Adrenal gland (tissue), 12 donors: ENCODE data around the gene HOXD12. TPM values are rescaled to one million over a fixed set of nuclear protein-coding genes. Genes with fewer than 3 reads are reported as not detected.

ENCODE experiments used
- DNase-seq, 7 donors: peaks; one replicate each; pipeline ENCODE4 v3.0.0-alpha.2; 2019 to 2020
- H3K27ac ChIP-seq, 5 donors: fragments of 200-600 bp; sonication (generic) in 4 of 5; 1 replicate in 3 of 5; 2 replicates in 2 of 5; pipeline versions ENCODE4 v1.5.1 to v1.8.0; 2016 to 2020; ENCODE audit warnings: mild to moderate bottlenecking in 1 of 5
- H3K27me3 ChIP-seq: fragments of 200-600 bp; 2 replicates; pipeline ENCODE4 v1.8.0; 2021
- H3K36me3 ChIP-seq, 2 donors: fragments of 200-600 bp; replicated peaks in 1 of 2; 1 replicate in 1 of 2; 2 replicates in 1 of 2; pipeline versions ENCODE4 v1.5.1 to v1.8.0; 2018 to 2022
- H3K4me1 ChIP-seq, 2 donors: fragments of 200-600 bp; replicated peaks in 1 of 2; 1 replicate in 1 of 2; 2 replicates in 1 of 2; pipeline versions ENCODE4 v1.5.1 to v1.8.0; 2018 to 2021
- H3K4me3 ChIP-seq, 4 donors: fragments of 200-600 bp; sonication (generic) in 3 of 4; one replicate each; pipeline ENCODE4 v1.5.1; 2016 to 2018
- H3K9me3 ChIP-seq, 3 donors: fragments of 200-600 bp; sonication (generic) in 1 of 3; replicated peaks in 1 of 3; 1 replicate in 2 of 3; 2 replicates in 1 of 3; pipeline versions ENCODE4 v1.5.1 to v1.8.0; 2016 to 2021
- POLR2A ChIP-seq, 2 donors: fragments of 450-650 bp; IDR thresholded peaks; one replicate each; pipeline ENCODE4 v1.6.1; 2017; ENCODE audit warnings: antibody characterized with exemption in 2 of 2, mild to moderate bottlenecking in 2 of 2, moderate library complexity in 1 of 2
- WGBS, 4 donors: extraction: QIAGEN DNeasy Blood & Tissue Kit in 2 of 4; methylation state at CpG; one replicate each; pipeline versions ENCODE4 v1.1.5 to v1.1.7; 2013 to 2017; 5-methylcytosine and 5-hydroxymethylcytosine counted together
- intact Hi-C, 2 donors: fragments of 100-400 bp; cut with DNase I; formaldehyde crosslinking; loops; one replicate each; pipeline versions ENCODE4 v1.14.1 to v1.15.0; 2022 to 2023
- polyA plus RNA-seq, 3 donors: library from polyadenylated mRNA; stranded (reverse); fragments of 200-250 nt in 2 of 3; fragments of 350-450 nt in 1 of 3; fragmentation: Illumina TruSeq in 1 of 3; extraction: RNeasy Lipid Tissue Mini Kit (QIAGEN cat#74804) in 1 of 3; gene quantifications; one replicate each; pipeline ENCODE4 v1.2.3, GENCODE V29; 2013 to 2014
- total RNA-seq, 9 donors: library from RNA; depleted of rRNA in 4 of 9; stranded (reverse); fragments of >200 nt in 4 of 9; fragments of 120-200 nt in 1 of 9; fragmentation: NEBNext Ultra II Directional in 1 of 9; extraction: Animal tissue kit (Norgen Biotek cat#: 25700) in 1 of 9; gene quantifications; one replicate each; pipeline versions ENCODE4 v1.1.0 to v1.2.4, GENCODE V29; 2013 to 2023
- TF ChIP-seq, protein P1 (sequence below), 6 experiments: fragments of 450-650 bp in 4 of 6; fragments of 200-600 bp in 2 of 6; sonication (generic) in 1 of 6; IDR thresholded peaks; 1 replicate in 5 of 6; 2 replicates in 1 of 6; pipeline versions ENCODE4 v1.5.1 to v1.8.0; 2016 to 2021; ENCODE audit warnings: antibody characterized with exemption in 6 of 6, mild to moderate bottlenecking in 2 of 6, moderate library complexity in 1 of 6
- donor health status: healthy with polysubstance abuse.
- donor health status: Bipolar disorder and iron deficiency.
- donor health status: DM: yes; HTN: yes; CAD: no.
- donor health status: DM: no; HTN: no; CAD: no.
- donor health status: DM: no; HTN: no; CAD: no.
- donor health status: DM: yes; HTN: yes; CAD: no.

HOXD12 gene
- total and polyA plus RNA-seq, 12 donors: not detected

GRCh38 chr2:176123411-176124109 is 24.0 kb downstream of the HOXD12 start:
- Histone ChIP-seq H3K4me3 (peak overlapping the region; percentile 31 to 67 (median 52)), H3K27me3 (peaks cover 28% of the 10 kb centered on the region), H3K9me3 (no peaks in the 10 kb centered on the region), H3K4me1 (peaks cover 0 to 17% of the 10 kb centered on the region in 2 donors), H3K27ac (peak overlapping the region in 4 of 5 donors; percentile 58 to 88 (median 79)), H3K36me3 (no peaks in the 10 kb centered on the region)
- 16 to 19% (median 18%) methylated on average over 29 to 40 of the region's 40 CpGs for WGBS, 4 donors
- intact Hi-C loops: loop anchor here in 1 of 2 donors (5.0 to 10.0 kb wide), 2 partner anchors 514 to 691 kb away; no protein-coding TSS in a partner anchor
- no peak for DNase-seq
- TF ChIP-seq POLR2A (IDR thresholded peaks at IDR 0.05): no peak
- TF ChIP-seq, protein P1, sequence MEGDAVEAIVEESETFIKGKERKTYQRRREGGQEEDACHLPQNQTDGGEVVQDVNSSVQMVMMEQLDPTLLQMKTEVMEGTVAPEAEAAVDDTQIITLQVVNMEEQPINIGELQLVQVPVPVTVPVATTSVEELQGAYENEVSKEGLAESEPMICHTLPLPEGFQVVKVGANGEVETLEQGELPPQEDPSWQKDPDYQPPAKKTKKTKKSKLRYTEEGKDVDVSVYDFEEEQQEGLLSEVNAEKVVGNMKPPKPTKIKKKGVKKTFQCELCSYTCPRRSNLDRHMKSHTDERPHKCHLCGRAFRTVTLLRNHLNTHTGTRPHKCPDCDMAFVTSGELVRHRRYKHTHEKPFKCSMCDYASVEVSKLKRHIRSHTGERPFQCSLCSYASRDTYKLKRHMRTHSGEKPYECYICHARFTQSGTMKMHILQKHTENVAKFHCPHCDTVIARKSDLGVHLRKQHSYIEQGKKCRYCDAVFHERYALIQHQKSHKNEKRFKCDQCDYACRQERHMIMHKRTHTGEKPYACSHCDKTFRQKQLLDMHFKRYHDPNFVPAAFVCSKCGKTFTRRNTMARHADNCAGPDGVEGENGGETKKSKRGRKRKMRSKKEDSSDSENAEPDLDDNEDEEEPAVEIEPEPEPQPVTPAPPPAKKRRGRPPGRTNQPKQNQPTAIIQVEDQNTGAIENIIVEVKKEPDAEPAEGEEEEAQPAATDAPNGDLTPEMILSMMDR (IDR thresholded peaks at IDR 0.05): no peak

DNA sequence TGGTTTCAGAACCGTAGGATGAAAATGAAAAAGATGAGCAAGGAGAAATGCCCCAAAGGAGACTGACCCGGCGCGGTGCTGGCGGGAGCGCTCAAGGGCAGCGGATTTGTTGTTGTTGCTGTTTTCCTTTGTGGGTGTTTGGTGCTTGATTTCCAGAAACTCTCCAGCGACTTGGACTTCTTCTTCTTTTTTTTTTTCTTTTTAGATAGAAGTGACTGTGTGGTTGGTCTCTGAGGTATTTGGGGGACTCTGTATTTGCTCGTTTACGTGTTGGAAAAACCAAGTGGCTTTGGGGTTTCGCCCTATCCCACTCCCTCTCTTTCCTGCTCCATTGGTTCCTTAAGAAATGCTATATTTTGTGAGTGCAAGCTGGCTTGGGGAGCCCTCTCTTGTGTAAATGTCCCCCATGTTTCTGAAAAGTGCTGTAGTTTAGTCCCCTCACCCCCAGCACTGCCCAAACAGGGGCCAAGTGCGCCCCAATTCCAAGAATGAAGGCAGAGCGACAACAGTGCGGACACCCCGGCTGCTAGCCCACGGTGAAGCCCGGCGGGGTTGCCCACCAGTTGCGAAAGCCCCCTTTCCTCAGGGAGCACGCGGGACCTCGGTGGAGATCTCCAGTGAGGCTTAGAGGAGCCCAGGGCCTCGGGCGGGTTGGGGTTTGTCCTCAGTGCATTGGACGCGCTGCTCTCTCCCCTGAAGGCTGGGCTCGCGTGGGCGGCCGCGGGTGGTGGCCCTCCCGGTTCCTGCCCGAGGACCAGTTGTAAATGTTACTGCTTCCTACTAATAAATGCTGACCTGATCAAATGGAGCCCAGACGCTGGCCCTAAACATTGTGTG is 24.7 kb downstream of the HOXD12 start:
- peaks cover 0 to 17% of the 10 kb centered on the region in 2 donors for H3K4me1 ChIP-seq
- DNase-seq: no peak
- intact Hi-C loops: loop anchor here in 1 of 2 donors (5.0 to 10.0 kb wide), 2 partner anchors 513 to 690 kb away; no protein-coding TSS in a partner anchor
- 44 to 63% (median 54%) methylated on average over 20 to 34 of the region's 34 CpGs for WGBS, 4 donors
- peak overlapping the region in 1 of 5 donors; percentile 9 for H3K27ac ChIP-seq
- peak overlapping the region in 2 of 4 donors; percentile 7 to 67 for H3K4me3 ChIP-seq
- no peaks in the 10 kb centered on the region for H3K9me3 ChIP-seq
- TF ChIP-seq, protein P1 (IDR thresholded peaks at IDR 0.05): no peak
- no peak for TF ChIP-seq POLR2A (IDR thresholded peaks at IDR 0.05)
- H3K27me3 ChIP-seq: peaks cover 20% of the 10 kb centered on the region
- H3K36me3 ChIP-seq: no peaks in the 10 kb centered on the region

GRCh38 chr2:176124947-176125771 is 25.6 kb downstream of the HOXD12 start:
- Histone ChIP-seq H3K9me3 (no peaks in the 10 kb centered on the region), H3K36me3 (no peaks in the 10 kb centered on the region), H3K4me3 (no peak overlapping the region), H3K27me3 (peaks cover 12% of the 10 kb centered on the region), H3K27ac (peak overlapping the region in 1 of 5 donors; percentile 9), H3K4me1 (peaks cover 0 to 17% of the 10 kb centered on the region in 2 donors)
- WGBS, 4 donors: 67 to 84% (median 76%) methylated on average over 7 to 9 of the region's 9 CpGs
- intact Hi-C loops: loop anchor here (5.0 to 10.0 kb wide), 6 partner anchors 332 to 1027 kb away; no protein-coding TSS in a partner anchor
- no peak for DNase-seq
- TF ChIP-seq, protein P1 (IDR thresholded peaks at IDR 0.05): no peak
- no peak for TF ChIP-seq POLR2A (IDR thresholded peaks at IDR 0.05)
